Hematopoietic multipotent progenitor cell treated with erythropoietin and hydrocortisone succinate and interleukin-3 and kit ligand, for 8 days (in vitro differentiated cells): Measurements from ENCODE around the gene TRIOBP.
"Not testable (repeated sequence)": the region's sequence is repeated elsewhere in the genome, so short reads cannot be mapped to it uniquely, and the experiment has no call there.

Experiments used
- DNase-seq: peaks from one replicate; pipeline ENCODE4 v3.0.0-alpha.2; 2015

The TRIOBP gene

GRCh38 chr22:37696260-37696656 is 590 bp upstream of the TRIOBP start:
- not testable (repeated sequence) for DNase-seq

DNA sequence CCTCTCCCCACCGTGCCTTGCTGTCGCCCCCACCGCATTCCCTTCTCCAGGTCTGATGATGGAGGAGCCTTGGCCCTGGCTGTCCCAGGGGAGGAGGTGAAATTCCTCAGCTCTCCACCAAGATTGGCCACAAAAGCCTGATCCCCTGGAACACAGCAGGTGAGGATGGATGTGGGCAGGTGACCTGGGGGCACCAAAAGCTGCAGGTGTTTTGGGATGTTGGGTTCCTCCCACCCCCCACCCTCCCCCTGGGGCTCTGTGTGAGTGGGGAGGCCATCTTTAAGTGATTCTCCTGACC is 639 bp downstream of the TRIOBP start:
- DNase-seq, result no peak

DNA sequence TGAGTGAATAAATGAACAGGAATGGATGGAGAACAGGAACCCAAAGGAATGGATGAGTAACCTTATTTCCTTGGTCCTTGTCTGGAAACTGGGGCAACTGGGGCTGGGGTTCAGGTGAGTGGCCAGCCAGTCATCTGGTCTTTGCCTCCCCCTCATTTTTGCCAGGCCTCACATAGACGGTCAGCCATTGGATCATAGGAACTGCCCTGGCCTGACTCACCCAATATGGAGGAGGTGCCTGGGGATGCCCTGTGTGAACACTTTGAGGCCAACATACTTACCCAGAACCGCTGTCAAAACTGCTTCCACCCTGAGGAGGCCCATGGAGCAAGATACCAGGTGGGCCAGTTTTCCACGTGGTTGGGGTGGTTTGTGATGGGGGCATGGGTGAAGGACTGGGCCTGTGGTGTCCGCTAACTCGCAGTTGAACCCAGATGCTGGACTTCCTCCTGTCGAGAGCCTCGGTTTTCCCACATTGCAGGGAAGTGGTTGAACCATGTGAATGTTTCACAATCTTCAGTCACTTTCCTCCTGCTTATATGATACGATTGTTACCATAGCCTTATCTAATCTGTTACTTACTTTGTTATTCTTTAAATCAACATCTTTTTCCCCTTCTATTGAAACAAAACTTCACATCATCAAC is 4.4 kb downstream of the TRIOBP start:
- peak; percentile 16 for DNase-seq

DNA sequence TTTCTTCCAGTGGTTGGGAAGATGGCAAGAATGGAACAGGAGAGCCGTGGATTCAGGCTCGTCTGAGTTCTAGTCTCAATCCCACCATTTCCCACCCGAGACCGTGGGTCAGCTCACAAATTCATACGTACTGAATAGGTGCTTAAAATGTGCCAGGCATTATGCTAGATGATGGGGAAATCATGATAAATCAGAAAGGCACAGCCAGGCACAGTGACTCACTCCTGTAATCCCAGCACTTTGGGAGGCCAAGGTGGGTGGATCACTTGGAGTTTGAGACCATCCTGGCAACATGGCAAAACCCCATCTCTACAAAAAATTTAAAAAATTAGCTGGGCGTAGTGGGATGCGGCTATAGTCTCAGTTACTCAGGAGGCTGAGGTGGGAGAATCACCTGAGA is 7.1 kb downstream of the TRIOBP start:
- no peak for DNase-seq

GRCh38 chr22:37704645-37705044 is 7.8 kb downstream of the TRIOBP start:
- no peak for DNase-seq

GRCh38 chr22:37705205-37705604 is 8.4 kb downstream of the TRIOBP start:
- DNase-seq, result no peak

GRCh38 chr22:37708580-37709444 is 12.0 kb downstream of the TRIOBP start:
- no peak for DNase-seq

DNA sequence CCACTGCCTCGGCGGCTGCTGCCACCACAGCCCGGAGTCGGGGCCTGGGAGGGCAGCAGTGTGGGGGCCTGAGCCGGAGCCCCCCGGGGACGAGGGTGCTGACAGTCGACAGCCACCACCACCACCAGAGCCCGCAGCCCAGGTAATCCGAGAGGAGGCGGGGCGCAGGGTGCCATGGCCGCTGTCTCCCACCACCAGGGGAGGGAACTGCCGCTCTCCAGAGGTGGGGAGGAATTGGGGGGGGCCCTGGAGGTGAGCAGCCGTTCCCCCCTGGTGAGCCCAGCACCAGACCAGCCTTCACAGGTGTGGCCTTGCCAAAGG is 12.6 kb downstream of the TRIOBP start:
- no peak for DNase-seq

DNA sequence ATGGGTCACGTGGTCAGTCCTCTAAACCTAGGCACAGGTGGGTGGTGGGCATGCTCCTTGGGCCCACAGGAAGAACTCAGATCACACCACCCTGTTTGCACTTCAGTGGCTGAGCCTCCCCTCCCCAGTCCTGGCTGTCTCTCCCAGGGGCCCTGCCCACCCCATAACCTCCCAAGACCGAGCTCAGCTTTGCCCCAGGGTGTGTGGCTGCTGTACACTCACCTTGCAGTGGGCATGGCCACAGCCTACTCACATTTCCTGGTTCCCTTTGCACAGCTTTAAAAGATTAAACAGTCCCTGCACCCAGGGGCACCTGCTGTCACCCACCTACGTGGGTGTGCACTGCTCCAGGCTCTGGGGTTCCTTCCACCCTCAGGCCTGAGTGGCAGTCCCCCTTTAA is 13.8 kb downstream of the TRIOBP start:
- DNase-seq, result no peak

- no peak for DNase-seq
Observed at GRCh38 chr22:37711490-37711889, 14.6 kb downstream of the TRIOBP start.

GRCh38 chr22:37713761-37714160 is 16.9 kb downstream of the TRIOBP start:
- no peak for DNase-seq

DNA sequence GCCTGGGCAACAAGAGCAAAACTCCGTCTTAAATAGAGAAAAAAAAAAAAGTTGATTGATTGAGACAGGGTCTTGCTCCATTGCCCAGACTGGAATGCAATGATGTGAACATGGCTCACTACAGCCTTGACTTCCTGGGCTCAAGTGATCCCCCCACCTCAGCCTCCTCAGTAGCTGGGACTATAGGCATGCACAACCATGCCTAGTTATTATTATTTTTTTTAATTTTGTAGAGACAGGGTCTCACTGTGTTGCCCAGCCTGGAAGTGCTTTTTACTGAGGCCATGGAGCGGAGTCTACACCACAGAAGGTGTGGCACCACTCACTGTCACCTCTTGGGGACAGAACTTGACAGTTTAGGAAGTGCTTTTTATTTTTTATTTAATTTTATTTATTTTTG is 17.8 kb downstream of the TRIOBP start:
- no peak for DNase-seq

DNA sequence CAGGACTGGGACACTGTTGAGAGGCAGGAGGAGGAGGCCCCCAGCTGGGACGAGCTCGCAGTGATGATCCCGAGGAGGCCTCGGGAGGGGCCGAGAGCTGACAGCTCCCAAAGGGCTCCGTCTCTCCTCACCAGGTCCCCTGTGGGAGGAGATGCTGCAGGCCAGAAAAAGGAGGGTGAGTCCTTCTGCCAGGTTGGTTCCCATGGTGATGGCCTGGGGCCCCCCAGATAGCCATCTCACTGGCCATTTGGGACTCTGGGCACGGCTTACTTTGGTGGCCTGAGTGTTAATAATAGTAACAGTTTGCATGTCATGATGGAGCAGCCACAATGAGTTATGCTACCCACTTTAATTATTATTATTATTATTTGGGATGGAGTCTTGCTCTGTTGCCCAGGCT is 18.9 kb downstream of the TRIOBP start:
- no peak for DNase-seq

- DNase-seq, result no peak
Observed at GRCh38 chr22:37716708-37717107, 19.9 kb downstream of the TRIOBP start.

GRCh38 chr22:37717235-37717634 is 20.4 kb downstream of the TRIOBP start:
- not testable (repeated sequence) for DNase-seq

GRCh38 chr22:37717746-37718305 is 21.0 kb downstream of the TRIOBP start:
- not testable (repeated sequence) for DNase-seq

GRCh38 chr22:37725551-37726240 is 28.8 kb downstream of the TRIOBP start:
- DNase-seq, result no peak

- no peak for DNase-seq
Observed at GRCh38 chr22:37726241-37726887, 29.5 kb downstream of the TRIOBP start.

- no peak for DNase-seq
Observed at GRCh38 chr22:37728620-37729019, 31.8 kb downstream of the TRIOBP start.

DNA sequence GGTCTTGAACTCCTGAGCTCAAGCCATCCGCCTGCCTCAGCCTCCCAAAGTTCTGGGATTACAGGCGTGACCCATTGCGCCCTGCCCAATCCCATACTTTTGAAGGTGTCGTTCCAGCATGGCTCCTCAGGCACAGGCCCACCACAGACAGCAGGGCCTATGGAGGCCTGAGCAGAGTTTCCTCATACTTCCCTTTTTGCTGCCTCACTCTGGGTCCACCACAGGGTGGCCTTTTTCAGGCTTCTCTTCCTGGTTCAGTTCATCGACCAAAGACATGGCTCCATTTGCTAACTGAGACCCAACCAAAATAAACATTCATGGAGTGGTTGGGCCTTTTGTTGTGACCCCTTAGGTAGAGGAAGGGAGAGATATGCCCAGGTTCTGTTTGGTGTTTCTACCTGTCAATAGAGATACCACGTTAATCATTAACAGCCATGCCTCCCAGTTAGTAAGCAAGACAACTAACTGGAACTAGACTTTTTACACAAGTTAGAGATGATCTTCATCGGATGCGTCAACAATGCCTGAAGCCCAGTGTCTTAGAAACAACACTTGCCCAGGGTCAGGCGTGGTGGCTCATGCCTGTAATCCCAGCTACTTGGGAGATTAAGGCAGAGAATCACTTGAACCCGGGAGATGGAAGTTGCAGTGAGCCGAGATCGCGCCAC is 35.1 kb downstream of the TRIOBP start:
- peak; percentile 45 for DNase-seq

- DNase-seq, result no peak
Observed at GRCh38 chr22:37732699-37733607, 36.1 kb downstream of the TRIOBP start.
